Fibroblast of the aortic adventitia (primary cell): Measurements from ENCODE around the gene IGFBP5. TPM values are rescaled to one million over a fixed set of nuclear protein-coding genes. Genes with fewer than 3 reads are reported as not detected.

Experiments
- DNase-seq: peaks from one replicate; pipeline ENCODE4 v3.0.0-alpha.2; 2010; ENCODE audit warnings: low read depth
- H3K4me3 ChIP-seq: 2 replicates; pipeline ENCODE4 v1.5.1; 2011; ENCODE audit warnings: low read depth, mild to moderate bottlenecking, control low read depth, low read length, moderate library complexity
- total RNA-seq: library from RNA; depleted of rRNA; stranded (reverse); fragments of >200 nt; gene quantifications from 2 replicates; pipeline ENCODE4 v1.2.3, GENCODE V29; 2012; ENCODE audit warnings: low replicate concordance
- TF ChIP-seq, protein P1 (sequence below): IDR thresholded peaks from 2 replicates; pipeline ENCODE4 v1.5.1; 2011; ENCODE audit warnings: mild to moderate bottlenecking, low read length, control low read depth, inconsistent platforms; ENCODE audit not compliant: insufficient read depth

IGFBP5 gene
- total RNA-seq, 1 donor: 616 TPM

- TF ChIP-seq, protein P1, sequence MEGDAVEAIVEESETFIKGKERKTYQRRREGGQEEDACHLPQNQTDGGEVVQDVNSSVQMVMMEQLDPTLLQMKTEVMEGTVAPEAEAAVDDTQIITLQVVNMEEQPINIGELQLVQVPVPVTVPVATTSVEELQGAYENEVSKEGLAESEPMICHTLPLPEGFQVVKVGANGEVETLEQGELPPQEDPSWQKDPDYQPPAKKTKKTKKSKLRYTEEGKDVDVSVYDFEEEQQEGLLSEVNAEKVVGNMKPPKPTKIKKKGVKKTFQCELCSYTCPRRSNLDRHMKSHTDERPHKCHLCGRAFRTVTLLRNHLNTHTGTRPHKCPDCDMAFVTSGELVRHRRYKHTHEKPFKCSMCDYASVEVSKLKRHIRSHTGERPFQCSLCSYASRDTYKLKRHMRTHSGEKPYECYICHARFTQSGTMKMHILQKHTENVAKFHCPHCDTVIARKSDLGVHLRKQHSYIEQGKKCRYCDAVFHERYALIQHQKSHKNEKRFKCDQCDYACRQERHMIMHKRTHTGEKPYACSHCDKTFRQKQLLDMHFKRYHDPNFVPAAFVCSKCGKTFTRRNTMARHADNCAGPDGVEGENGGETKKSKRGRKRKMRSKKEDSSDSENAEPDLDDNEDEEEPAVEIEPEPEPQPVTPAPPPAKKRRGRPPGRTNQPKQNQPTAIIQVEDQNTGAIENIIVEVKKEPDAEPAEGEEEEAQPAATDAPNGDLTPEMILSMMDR: no peak
- H3K4me3 ChIP-seq: peak overlapping the region; percentile 68
- DNase-seq: peak; percentile 52
Measured at GRCh38 chr2:216692636-216693413, 2.5 kb downstream of the IGFBP5 start.

- TF ChIP-seq, protein P1: no peak
- peak; percentile 90 for DNase-seq
- H3K4me3 ChIP-seq: peak overlapping the region; percentile 58
Measured at GRCh38 chr2:216690853-216691741, 4.3 kb downstream of the IGFBP5 start.

GRCh38 chr2:216690456-216690852, 4.9 kb downstream of the IGFBP5 start:
- peak overlapping the region; percentile 58 for H3K4me3 ChIP-seq
- DNase-seq: no peak
- TF ChIP-seq, protein P1: no peak

DNA sequence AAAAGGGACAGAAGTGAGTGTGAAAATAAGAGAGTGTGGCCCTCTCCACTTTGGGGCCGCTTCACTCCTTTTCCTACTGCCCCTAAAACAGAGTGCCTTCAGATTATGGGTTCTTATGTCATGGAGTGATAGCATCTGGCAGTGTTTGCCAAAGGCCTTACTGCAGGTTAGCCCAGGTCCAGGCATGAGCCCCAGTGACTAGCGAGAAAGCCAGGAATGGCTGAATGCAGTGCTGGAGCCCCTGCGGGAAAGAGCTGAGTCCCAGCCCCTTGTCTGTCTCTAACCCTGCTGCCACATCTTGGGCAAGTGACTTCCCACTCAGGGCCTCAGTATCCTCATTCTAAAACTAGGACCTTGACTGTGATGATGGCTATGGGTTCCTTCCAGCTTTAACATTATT, 6.0 kb downstream of the IGFBP5 start:
- TF ChIP-seq, protein P1: no peak
- DNase-seq: no peak
- no peak overlapping the region for H3K4me3 ChIP-seq

DNA sequence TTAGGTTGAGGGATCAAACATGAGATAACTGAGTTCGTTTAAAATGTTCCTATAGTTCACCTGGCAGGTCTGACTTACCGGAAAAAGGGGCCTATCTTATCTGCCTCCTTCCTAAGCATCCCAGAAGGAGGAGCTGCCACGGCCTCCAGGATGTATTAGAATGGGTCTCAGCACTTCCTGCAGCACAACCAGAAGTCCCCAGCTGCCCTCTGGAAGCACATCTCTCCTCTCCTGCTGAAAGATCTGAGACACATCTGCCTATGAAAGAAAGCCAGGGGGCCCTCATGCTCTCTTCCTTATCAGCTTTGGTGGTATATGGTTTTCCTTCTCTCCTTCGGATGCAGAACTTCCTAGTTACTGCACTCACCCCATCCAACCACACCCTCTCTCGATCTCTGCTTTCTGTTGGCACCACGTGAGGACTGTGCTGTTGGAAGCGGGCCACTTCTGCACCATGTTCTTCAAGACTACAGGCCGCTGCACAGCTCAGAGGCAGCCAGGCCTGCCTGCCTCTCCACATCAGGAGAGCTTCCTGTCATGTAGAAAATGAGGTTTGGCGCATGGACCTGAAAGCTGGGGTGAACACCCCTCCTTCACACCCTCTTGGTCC, 6.5 kb downstream of the IGFBP5 start:
- TF ChIP-seq, protein P1: no peak
- DNase-seq: peak; percentile 44
- no peak overlapping the region for H3K4me3 ChIP-seq

GRCh38 chr2:216687646-216688045, 7.7 kb downstream of the IGFBP5 start:
- no peak for DNase-seq
- TF ChIP-seq, protein P1: peak; percentile 21
- H3K4me3 ChIP-seq: no peak overlapping the region
